ENCODE data around the gene DNAJC17.

- TF ChIP-seq MBNL3 (CRISPR knock-in tag; conservative IDR thresholded peaks at IDR 0.05) (no peak), CTCF (CRISPR knock-in tag; IDR thresholded peaks at IDR 0.05) (no peak), JUNB (CRISPR knock-in tag; IDR thresholded peaks at IDR 0.05; ENCODE audit: borderline replicate concordance) (no peak), ERF (CRISPR knock-in tag; IDR thresholded peaks at IDR 0.05) (no peak), ZNF672 (CRISPR knock-in tag; IDR thresholded peaks at IDR 0.05) (no peak)
Observed at GRCh38 chr15:40803076-40803475, 4.2 kb downstream of the DNAJC17 start.

Data from HepG2 (cell line).